ENCODE results near the gene UFM1. TPM values are rescaled to one million over a fixed set of nuclear protein-coding genes. Genes with fewer than 3 reads are reported as not detected.

The UFM1 gene
- total RNA-seq, 2 donors from 2014 or later = 40.9 to 87.4 TPM

- Histone ChIP-seq H3K4me1 (ENCODE audit: control insufficient read depth in 1 of 2, low read depth in 2 of 2) (no peaks in the 10 kb centered on the region), H3K27me3 (replicated peaks; ENCODE audit: insufficient read depth) (no peaks in the 10 kb centered on the region), H3K4me3 (no peak overlapping the region), H3K36me3 (no peaks in the 10 kb centered on the region), H3K27ac (no peak overlapping the region), H3K9me3 (no peaks in the 10 kb centered on the region)
- TF ChIP-seq CTCF (IDR thresholded peaks at IDR 0.05) = no peak
- ATAC-seq (ENCODE audit: insufficient number of reproducible peaks, low FRiP score, low read depth) = no peak
- no peak for DNase-seq (ENCODE audit: low spot score)
Measured at GRCh38 chr13:38401276-38401675, 51.6 kb downstream of the UFM1 start.

DNA sequence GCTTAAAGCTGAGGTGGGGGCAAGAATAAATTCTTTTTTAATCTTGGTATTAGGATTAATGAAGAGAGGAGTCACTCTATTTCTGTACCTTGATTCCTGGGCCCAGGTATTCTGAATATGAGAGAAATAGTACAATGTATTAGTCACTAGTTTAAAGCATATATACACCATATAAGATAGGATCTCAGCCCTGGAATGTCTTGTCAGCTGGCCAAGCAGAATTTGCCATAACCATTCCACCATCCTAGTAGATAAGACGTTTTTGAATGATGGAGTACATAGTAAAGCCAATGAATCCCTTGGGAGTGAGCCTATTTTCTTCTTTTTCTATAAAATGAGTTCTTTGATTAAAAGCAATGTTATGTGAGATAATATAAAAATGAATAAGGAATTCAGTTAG is 55.6 kb downstream of the UFM1 start:
- Histone ChIP-seq H3K27ac (no peak overlapping the region), H3K4me3 (no peak overlapping the region), H3K27me3 (replicated peaks; ENCODE audit: insufficient read depth) (no peaks in the 10 kb centered on the region), H3K9me3 (no peaks in the 10 kb centered on the region), H3K4me1 (ENCODE audit: control insufficient read depth in 1 of 2, low read depth in 2 of 2) (no peaks in the 10 kb centered on the region), H3K36me3 (no peaks in the 10 kb centered on the region)
- ATAC-seq (ENCODE audit: insufficient number of reproducible peaks, low FRiP score, low read depth) (no peak), DNase-seq (ENCODE audit: low spot score) (no peak)
- no peak for TF ChIP-seq CTCF (IDR thresholded peaks at IDR 0.05)

DNA sequence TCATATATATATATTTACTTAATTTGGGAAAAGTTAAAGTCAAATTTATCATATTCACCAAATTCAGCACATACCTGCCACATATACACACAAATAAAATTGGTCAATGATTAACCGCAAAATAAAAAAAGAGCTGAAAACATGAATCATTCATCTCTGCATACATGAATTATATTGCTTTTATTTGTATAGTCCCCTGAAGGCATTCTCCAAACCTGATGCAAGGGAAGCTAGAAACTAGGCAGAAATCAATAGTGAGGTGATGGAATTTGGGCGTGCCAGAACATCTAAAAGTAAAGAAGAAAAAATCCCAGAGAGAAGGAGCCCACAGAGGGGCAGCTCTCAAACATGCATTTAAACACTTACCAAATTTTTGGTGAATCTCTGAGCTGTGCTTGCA is 60.1 kb downstream of the UFM1 start:
- no peaks in the 10 kb centered on the region for H3K9me3 ChIP-seq
- no peak for DNase-seq (ENCODE audit: low spot score)
- ATAC-seq (ENCODE audit: insufficient number of reproducible peaks, low FRiP score, low read depth) = no peak
- no peaks in the 10 kb centered on the region for H3K4me1 ChIP-seq (ENCODE audit: control insufficient read depth in 1 of 2, low read depth in 2 of 2)
- no peak for TF ChIP-seq CTCF (IDR thresholded peaks at IDR 0.05)
- H3K27me3 ChIP-seq (replicated peaks; ENCODE audit: insufficient read depth) = no peaks in the 10 kb centered on the region
- no peak overlapping the region for H3K27ac ChIP-seq
- H3K36me3 ChIP-seq = no peaks in the 10 kb centered on the region
- no peak overlapping the region for H3K4me3 ChIP-seq

DNA sequence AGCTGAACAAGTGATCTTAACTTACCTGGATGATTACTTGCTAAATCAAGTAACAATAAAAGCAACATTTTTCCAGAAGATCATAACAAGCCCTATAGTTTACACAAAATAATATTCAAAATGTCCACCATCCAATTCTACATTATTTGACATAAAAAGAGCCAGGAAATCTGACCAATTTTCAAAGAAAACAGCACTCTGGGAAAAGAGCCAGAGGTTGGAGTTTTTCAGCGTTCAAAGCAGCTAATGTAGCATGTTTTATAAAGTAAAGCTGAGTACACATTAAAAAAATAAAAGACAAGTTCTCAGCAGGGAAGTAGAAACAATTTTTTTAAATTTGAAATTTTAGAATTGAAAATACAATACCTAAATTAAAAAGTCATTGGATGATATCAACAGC is 62.6 kb downstream of the UFM1 start:
- Histone ChIP-seq H3K27ac (no peak overlapping the region), H3K4me1 (ENCODE audit: control insufficient read depth in 1 of 2, low read depth in 2 of 2) (no peaks in the 10 kb centered on the region), H3K9me3 (no peaks in the 10 kb centered on the region), H3K27me3 (replicated peaks; ENCODE audit: insufficient read depth) (no peaks in the 10 kb centered on the region), H3K36me3 (no peaks in the 10 kb centered on the region), H3K4me3 (no peak overlapping the region)
- DNase-seq (ENCODE audit: low spot score) = no peak
- TF ChIP-seq CTCF (IDR thresholded peaks at IDR 0.05) = no peak
- ATAC-seq (ENCODE audit: insufficient number of reproducible peaks, low FRiP score, low read depth) = no peak

All from thoracic aorta (tissue), 2 donors.